HUES48 (cell line): ENCODE results near the gene DAPK1.

Experiments used
- H3K27ac ChIP-seq: one replicate; pipeline ENCODE4 v1.7.0; 2013; ENCODE audit warnings: low read depth, low read length, inconsistent platforms
- H3K27me3 ChIP-seq: 2 replicates; pipeline ENCODE4 v1.6.1; 2013; ENCODE audit warnings: mild to moderate bottlenecking, low read length; ENCODE audit not compliant: control insufficient read depth, insufficient read depth
- H3K36me3 ChIP-seq: 2 replicates; pipeline ENCODE4 v1.6.1; 2013; ENCODE audit warnings: low read length; ENCODE audit not compliant: control insufficient read depth, insufficient read depth
- H3K4me1 ChIP-seq: 2 replicates; pipeline ENCODE4 v1.6.1; 2013; ENCODE audit warnings: mild to moderate bottlenecking, low read length; ENCODE audit not compliant: control insufficient read depth, insufficient read depth
- H3K4me3 ChIP-seq: 2 replicates; pipeline ENCODE4 v1.5.1; 2013; ENCODE audit warnings: mild to moderate bottlenecking, low read depth, low read length
- H3K9ac ChIP-seq: 2 replicates; pipeline ENCODE4 v1.6.1; 2013; ENCODE audit warnings: mild to moderate bottlenecking, low read depth, low read length, moderate library complexity
- H3K9me3 ChIP-seq: 2 replicates; pipeline ENCODE4 v1.6.1; 2013; ENCODE audit warnings: low read length; ENCODE audit not compliant: control insufficient read depth, insufficient read depth

DAPK1 gene

GRCh38 chr9:87519461-87519860 is 21.8 kb downstream of the DAPK1 start:
- no peak overlapping the region for H3K9ac ChIP-seq
- peak overlapping the region; percentile 62 for H3K27ac ChIP-seq
- H3K27me3 ChIP-seq = no peaks in the 10 kb centered on the region
- H3K4me3 ChIP-seq = no peak overlapping the region
- peaks cover 14% of the 10 kb centered on the region; the same call in 1 of the 2 replicates for H3K36me3 ChIP-seq
- no peaks in the 10 kb centered on the region for H3K9me3 ChIP-seq
- peaks cover 41% of the 10 kb centered on the region for H3K4me1 ChIP-seq

- H3K4me1 ChIP-seq = peaks cover 41% of the 10 kb centered on the region
- peak overlapping the region; percentile 62 for H3K27ac ChIP-seq
These were observed 22.6 kb downstream of the DAPK1 start for GRCh38 chr9:87520172-87520683.

GRCh38 chr9:87521834-87522233 is 24.2 kb downstream of the DAPK1 start:
- Histone ChIP-seq H3K9me3 (no peaks in the 10 kb centered on the region), H3K9ac (no peak overlapping the region), H3K27me3 (no peaks in the 10 kb centered on the region), H3K27ac (no peak overlapping the region), H3K4me3 (no peak overlapping the region), H3K36me3 (peaks cover 16% of the 10 kb centered on the region; the same call in 1 of the 2 replicates), H3K4me1 (peaks cover 34% of the 10 kb centered on the region)

More at GRCh38 chr9:87520172-87520683, 22.6 kb downstream of the DAPK1 start:
- H3K36me3 ChIP-seq = peaks cover 14% of the 10 kb centered on the region; the same call in 1 of the 2 replicates
- no peak overlapping the region for H3K4me3 ChIP-seq
- H3K9ac ChIP-seq = no peak overlapping the region
- H3K27me3 ChIP-seq = no peaks in the 10 kb centered on the region
- no peaks in the 10 kb centered on the region for H3K9me3 ChIP-seq

- H3K36me3 ChIP-seq = peaks cover 16% of the 10 kb centered on the region
- H3K4me1 ChIP-seq = peaks cover 20% of the 10 kb centered on the region
- no peaks in the 10 kb centered on the region for H3K9me3 ChIP-seq
- no peaks in the 10 kb centered on the region for H3K27me3 ChIP-seq
- no peak overlapping the region for H3K27ac ChIP-seq
- H3K4me3 ChIP-seq = no peak overlapping the region
- no peak overlapping the region for H3K9ac ChIP-seq
These were observed 26.4 kb downstream of the DAPK1 start for GRCh38 chr9:87524061-87524460.

GRCh38 chr9:87525546-87526303 is 28.1 kb downstream of the DAPK1 start:
- Histone ChIP-seq H3K4me3 (no peak overlapping the region), H3K27ac (peak overlapping the region; percentile 21), H3K4me1 (peaks cover 26% of the 10 kb centered on the region), H3K27me3 (no peaks in the 10 kb centered on the region), H3K9me3 (no peaks in the 10 kb centered on the region), H3K36me3 (peaks cover 11% of the 10 kb centered on the region), H3K9ac (no peak overlapping the region)

- H3K9me3 ChIP-seq = no peaks in the 10 kb centered on the region
- peaks cover 38% of the 10 kb centered on the region for H3K4me1 ChIP-seq
- H3K4me3 ChIP-seq = no peak overlapping the region
- no peaks in the 10 kb centered on the region for H3K27me3 ChIP-seq
- no peak overlapping the region for H3K9ac ChIP-seq
- no peak overlapping the region for H3K27ac ChIP-seq
- H3K36me3 ChIP-seq = peaks cover 3% of the 10 kb centered on the region; the same call in 1 of the 2 replicates
These were observed 29.7 kb downstream of the DAPK1 start for GRCh38 chr9:87527211-87527916.

GRCh38 chr9:87528969-87529368 is 31.3 kb downstream of the DAPK1 start:
- peaks cover 3% of the 10 kb centered on the region; the same call in 1 of the 2 replicates for H3K36me3 ChIP-seq
- H3K9me3 ChIP-seq = no peaks in the 10 kb centered on the region
- H3K9ac ChIP-seq = no peak overlapping the region
- no peaks in the 10 kb centered on the region for H3K27me3 ChIP-seq
- no peak overlapping the region for H3K27ac ChIP-seq
- peaks cover 36% of the 10 kb centered on the region for H3K4me1 ChIP-seq
- H3K4me3 ChIP-seq = no peak overlapping the region

- H3K27me3 ChIP-seq = no peaks in the 10 kb centered on the region
- H3K9ac ChIP-seq = no peak overlapping the region
- peaks cover 3% of the 10 kb centered on the region; the same call in 1 of the 2 replicates for H3K36me3 ChIP-seq
- H3K9me3 ChIP-seq = no peaks in the 10 kb centered on the region
- peak overlapping the region; percentile 72 for H3K27ac ChIP-seq
- no peak overlapping the region for H3K4me3 ChIP-seq
- peaks cover 36% of the 10 kb centered on the region for H3K4me1 ChIP-seq
These were observed 32.0 kb downstream of the DAPK1 start for GRCh38 chr9:87529671-87530070.

- Histone ChIP-seq H3K27ac (peak overlapping the region; percentile 72), H3K9me3 (no peaks in the 10 kb centered on the region), H3K36me3 (peaks cover 3% of the 10 kb centered on the region; the same call in 1 of the 2 replicates), H3K4me3 (no peak overlapping the region), H3K27me3 (no peaks in the 10 kb centered on the region), H3K4me1 (peaks cover 32% of the 10 kb centered on the region), H3K9ac (no peak overlapping the region)
These were observed 33.0 kb downstream of the DAPK1 start for GRCh38 chr9:87530716-87531115.

GRCh38 chr9:87531370-87532295 is 34.0 kb downstream of the DAPK1 start:
- no peaks in the 10 kb centered on the region; the same call in 1 of the 2 replicates for H3K36me3 ChIP-seq
- no peak overlapping the region for H3K4me3 ChIP-seq
- H3K27me3 ChIP-seq = no peaks in the 10 kb centered on the region
- no peaks in the 10 kb centered on the region for H3K9me3 ChIP-seq
- H3K4me1 ChIP-seq = peaks cover 32% of the 10 kb centered on the region
- no peak overlapping the region for H3K9ac ChIP-seq
- peak overlapping the region; percentile 72 for H3K27ac ChIP-seq
